ENCODE data around the gene DCUN1D2.
A peak's percentile ranks its signal among the peaks of the same experiment; 100 is the strongest.

Gene DCUN1D2

DNA sequence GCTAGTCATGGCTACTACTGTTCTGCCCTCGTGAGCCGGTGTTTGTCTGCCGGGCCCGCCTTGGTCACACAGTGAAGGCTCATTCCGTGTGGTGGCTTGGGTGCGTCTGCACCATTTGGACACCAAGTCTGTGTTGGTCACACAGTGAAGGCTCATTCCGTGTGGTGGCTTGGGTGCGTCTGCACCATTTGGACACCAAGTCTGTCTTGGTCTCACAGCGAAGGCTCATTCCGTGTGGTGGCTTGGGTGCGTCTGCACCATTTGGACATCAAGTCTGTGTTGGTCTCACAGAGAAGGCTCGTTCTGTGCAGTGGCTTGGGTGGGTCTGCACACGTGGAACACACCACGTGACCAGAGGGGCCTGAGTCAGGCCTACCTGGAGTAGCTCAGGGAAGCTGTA is 29.0 kb upstream of the DCUN1D2 start:
- DNase-seq (ENCODE audit: low read depth) = no peak

DNA sequence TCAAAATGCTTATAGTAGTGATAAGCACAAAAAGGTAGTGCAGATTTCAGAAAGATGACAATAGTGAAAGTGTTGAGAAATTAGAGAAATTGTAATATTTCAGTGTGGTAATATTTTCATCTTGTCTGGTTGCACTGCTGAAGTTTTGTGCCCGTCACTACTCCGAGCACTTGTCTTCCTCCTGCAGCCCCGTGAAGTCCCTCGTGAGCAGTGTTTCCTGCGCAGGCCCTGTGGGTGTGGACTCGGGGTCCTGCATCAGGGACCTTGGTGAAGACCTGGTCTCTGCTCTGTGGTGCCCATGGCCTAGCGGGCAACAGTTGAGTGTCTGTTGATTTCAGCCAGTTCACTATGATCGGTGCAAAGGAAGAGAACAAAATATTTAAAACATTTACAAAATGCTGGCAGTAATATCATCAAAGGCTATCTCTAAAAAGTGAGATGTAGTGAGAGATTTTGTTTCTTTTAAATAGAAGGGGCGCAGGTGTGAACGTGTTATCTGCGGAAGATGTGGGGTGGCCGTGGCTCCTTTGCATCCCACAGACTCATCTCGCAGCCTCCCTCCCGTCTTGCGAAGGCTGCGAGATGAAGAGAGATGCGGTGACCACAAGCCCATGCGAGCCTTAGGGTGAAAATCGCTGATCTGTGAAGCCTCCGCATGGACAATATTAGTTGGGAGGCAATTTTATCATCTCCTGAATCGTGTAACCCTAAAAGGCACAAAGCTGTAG is 27.7 kb upstream of the DCUN1D2 start:
- no peak for DNase-seq (ENCODE audit: low read depth)

GRCh38 chr13:113514847-113515246 is 24.3 kb upstream of the DCUN1D2 start:
- DNase-seq (ENCODE audit: low read depth) = no peak

- DNase-seq (ENCODE audit: low read depth) = no peak
Measured at GRCh38 chr13:113513761-113514160, 23.2 kb upstream of the DCUN1D2 start.

GRCh38 chr13:113511361-113511760 is 20.9 kb upstream of the DCUN1D2 start:
- no peak for DNase-seq (ENCODE audit: low read depth)

DNA sequence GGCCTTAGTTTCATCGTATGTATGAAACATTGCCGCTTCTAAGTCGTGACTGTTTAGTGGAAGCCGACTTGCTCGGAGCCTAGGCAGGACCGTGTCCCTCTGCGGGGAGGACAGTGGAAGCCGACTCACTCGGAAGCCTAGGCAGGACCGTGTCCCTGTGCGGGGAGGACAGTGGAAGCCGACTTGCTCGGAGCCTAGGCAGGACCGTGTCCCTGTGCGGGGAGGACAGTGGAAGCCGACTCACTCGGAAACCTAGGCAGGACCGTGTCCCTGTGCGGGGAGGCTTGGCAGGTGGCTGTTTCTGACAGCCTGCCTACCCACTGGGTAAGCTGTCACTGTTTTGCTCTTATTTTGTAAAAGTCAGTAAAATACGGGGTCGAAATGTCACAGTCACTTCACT is 20.4 kb upstream of the DCUN1D2 start:
- DNase-seq (ENCODE audit: low read depth) = no peak

DNA sequence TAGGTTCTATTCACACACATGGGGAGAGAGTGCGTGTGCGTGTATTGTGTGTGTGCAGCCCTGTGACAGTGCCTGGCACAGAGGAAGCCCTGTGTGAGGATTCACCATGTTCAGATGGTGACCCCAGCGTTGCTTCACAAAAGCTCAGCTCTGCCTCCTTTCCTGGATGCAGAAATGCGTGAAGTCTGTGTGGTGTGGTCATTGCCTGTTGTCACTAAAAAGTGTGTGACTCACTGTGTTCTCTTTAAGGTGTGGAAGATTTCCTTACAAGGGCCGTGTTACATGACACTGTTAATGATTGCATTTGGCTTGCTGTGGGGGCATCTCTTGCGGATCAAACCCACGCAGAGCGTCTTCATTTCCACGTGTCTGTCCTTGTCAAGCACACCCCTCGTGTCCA is 19.5 kb upstream of the DCUN1D2 start:
- DNase-seq (ENCODE audit: low read depth) = no peak

DNA sequence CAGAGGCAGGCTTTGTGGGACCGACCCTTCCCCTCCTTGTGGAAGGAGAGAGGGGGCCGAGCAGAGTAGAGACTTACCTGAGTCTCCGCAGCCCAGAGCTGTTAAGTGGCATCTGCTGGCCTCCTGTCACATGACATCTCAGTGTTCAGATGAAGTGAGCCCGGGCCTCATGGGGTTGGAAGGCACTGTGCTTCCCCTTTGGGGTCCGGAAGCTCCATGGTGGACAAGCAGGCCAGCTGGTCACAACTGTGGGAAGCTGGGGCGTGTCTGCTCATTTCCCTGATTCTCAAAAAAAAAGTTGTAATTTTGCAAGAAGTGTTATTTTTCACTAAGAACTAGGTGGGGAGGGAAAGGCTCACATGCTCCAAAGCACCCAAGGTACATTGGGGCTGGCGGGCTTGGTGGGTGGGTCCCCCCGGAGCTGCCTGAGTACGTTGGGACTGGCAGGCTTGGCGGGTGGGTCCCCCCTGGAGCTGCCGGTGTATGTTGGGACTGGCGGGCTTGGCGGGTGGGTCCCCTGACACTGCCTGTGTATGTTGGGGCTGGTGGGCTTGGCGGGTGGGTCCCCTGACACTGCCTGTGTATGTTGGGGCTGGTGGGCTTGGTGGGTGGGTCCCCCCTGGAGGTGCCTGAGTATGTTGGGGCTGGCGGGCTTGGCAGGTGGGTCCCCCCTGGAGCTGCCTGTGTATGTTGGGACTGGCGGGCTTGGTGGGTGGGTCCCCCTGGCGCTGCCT is 18.2 kb upstream of the DCUN1D2 start:
- DNase-seq (ENCODE audit: low read depth) = no peak

- DNase-seq (ENCODE audit: low read depth) = no peak
Measured at GRCh38 chr13:113507505-113508345, 17.2 kb upstream of the DCUN1D2 start.

GRCh38 chr13:113506871-113507388 is 16.4 kb upstream of the DCUN1D2 start:
- DNase-seq (ENCODE audit: low read depth) = no peak

- DNase-seq (ENCODE audit: low read depth) = no peak
Measured at GRCh38 chr13:113506025-113506685, 15.6 kb upstream of the DCUN1D2 start.

GRCh38 chr13:113502686-113503085 is 12.2 kb upstream of the DCUN1D2 start:
- DNase-seq (ENCODE audit: low read depth) = no peak

DNA sequence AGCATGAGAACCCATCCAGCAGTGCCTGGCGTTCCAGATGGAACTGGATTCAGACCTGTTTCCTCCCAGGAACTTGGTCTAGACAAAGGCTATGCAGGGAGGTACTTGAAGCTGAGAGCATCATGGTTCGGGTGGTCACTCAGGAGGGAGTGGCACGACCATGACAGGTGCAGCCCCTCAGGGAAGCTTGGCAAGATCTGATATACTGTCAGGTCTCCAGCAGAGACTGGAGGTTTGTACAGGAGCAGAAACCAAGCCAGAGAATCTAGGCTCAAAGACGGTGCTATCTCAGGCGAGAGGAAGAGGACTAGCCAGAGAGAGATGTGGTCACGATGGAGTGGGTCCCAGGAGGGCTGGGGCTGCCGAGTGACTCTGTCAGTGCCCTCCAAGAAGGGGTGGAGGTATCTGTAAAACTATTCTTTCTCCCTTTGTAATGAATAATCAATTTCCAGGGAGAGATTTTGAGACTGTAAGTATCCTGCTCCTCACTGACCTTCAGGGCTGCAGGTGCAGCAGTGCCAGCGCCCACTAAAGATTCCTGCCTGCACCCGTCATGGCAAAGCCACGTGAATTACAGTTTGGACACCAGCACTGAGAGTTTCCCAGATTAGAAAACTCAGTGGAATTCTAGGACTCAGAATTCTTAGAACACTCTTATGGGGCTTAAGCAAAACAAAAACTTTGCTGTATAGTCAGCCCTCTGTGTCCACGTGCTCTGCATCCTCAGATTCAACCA is 10.2 kb upstream of the DCUN1D2 start:
- no peak for DNase-seq (ENCODE audit: low read depth)

DNA sequence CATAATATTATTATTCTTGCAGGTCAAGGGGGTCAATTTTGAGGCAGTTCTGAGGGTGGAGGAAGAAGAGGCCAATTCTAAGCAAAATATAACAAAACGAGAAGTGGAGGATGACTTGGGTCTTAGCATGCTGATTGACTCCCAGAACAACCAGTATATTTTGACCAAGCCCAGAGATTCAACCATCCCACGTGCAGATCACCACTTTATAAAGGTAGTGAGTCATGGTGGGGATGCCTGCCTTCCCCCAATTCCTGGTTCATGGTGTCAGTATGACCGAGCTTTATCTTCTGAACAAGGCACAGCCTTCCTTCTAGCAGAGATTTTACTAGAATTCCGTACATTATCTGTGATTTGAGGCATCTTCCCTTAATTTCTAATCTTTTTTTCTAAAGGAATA is 9.4 kb upstream of the DCUN1D2 start:
- no peak for DNase-seq (ENCODE audit: low read depth)

GRCh38 chr13:113498905-113499304 is 8.4 kb upstream of the DCUN1D2 start:
- no peak for DNase-seq (ENCODE audit: low read depth)

DNA sequence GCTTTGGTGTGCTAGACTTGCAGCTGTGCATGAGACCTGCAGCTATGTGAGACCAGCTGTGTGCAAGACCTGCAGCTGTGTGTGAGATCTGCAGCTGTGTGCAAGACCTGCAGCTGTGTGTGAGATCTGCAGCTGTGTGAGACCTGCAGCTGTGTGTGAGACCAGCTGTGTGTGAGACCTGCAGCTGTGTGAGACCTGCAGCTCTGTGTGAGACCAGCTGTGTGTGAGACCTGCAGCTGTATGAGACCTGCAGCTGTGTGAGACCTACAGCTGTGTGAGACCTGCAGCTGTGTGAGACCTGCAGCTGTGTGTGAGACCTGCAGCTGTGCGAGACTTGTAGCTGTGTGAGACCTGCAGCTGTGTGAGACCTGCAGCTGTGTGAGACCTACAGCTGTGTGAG is 6.7 kb upstream of the DCUN1D2 start:
- DNase-seq (ENCODE audit: low read depth) = no peak

DNA sequence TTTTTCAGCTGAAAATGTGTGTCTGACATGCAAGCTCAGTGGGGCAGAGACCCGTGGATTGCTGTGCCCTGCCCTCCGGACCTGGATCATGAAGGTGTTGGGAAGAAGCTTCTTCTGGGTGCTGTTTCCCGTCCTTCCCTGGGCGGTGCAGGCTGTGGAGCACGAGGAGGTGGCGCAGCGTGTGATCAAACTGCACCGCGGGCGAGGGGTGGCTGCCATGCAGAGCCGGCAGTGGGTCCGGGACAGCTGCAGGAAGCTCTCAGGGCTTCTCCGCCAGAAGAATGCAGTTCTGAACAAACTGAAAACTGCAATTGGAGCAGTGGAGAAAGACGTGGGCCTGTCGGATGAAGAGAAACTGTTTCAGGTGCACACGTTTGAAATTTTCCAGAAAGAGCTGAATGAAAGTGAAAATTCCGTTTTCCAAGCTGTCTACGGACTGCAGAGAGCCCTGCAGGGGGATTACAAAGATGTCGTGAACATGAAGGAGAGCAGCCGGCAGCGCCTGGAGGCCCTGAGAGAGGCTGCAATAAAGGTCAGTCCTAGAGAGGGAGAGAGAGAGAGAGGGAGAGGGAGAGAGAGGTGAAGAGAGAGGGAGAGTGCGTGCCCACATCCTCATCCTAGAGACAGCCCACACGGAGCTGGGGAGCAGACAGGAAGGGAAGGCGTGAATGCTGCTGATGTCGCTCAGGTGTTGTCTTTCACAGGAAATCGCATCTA is 5.1 kb upstream of the DCUN1D2 start:
- DNase-seq (ENCODE audit: low read depth) = no peak

DNA sequence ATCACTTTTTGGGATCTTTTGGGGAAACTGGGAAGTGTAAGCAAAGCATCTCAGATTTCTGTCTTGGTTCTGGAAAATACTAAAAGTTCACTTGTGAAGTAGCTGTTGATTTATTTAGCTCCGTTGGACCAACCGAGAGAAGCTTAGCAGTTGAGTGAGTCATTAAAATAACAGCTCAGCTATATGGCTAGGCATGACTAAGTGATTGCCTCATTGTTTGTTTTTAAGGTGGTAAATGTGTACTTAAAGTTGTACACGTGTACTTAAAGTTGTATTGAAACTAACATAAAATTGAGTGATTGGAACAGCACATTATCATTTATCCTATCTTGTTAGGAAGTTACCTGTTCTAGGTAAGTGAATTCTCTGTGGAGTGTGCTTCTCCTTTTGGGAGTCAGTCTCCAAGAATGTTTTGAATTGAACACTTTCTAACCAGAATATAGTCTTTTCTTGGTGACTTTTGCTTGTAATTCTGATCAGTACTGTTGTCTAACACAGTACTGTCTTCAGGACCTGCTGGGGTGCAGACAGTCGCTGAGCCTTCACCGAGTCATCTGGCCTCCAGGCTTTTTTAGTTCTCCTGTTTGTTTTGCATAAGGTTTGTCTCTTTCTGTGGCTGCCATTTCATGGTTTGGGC is 2.9 kb upstream of the DCUN1D2 start:
- peak; percentile 91 for DNase-seq (ENCODE audit: low read depth)

- no peak for DNase-seq (ENCODE audit: low read depth)
Measured at GRCh38 chr13:113491982-113492381, 1.5 kb upstream of the DCUN1D2 start.

- DNase-seq (ENCODE audit: low read depth) = no peak
Measured at GRCh38 chr13:113491418-113491883, 940 bp upstream of the DCUN1D2 start.

All from stromal cell of bone marrow (primary cell).